SK-N-SH (cell line): ENCODE results near the gene LRIG1. TPM values are rescaled to one million over a fixed set of nuclear protein-coding genes. Genes with fewer than 3 reads are reported as not detected.

Experiments used
- CTCF ChIA-PET: fragments of 300-600, 350-600 bp; formaldehyde crosslinking; extraction: SDS; loops from one replicate; lab custom pipeline; 2021; lab: Yijun Ruan, JAX
- POLR2A ChIA-PET: fragments of 350-600 bp; sonication (Branson Sonifier 250); formaldehyde crosslinking; extraction: SDS; loops from one replicate; lab custom pipeline; 2020; ENCODE audit warnings: antibody characterized with exemption, inconsistent platforms; lab: Yijun Ruan, JAX
- DNase-seq: peaks from one replicate; pipeline ENCODE4 v3.0.0; 2012
- H2AFZ ChIP-seq: fragments of 200-600 bp; sonication (generic); 2 replicates; pipeline ENCODE4 v1.8.1; 2016; ENCODE audit warnings: antibody characterized with exemption, mild to moderate bottlenecking, low read depth
- H3F3A ChIP-seq: fragments of 200-600 bp; sonication (generic); replicated peaks from 2 replicates; pipeline ENCODE3; 2016; ENCODE audit warnings: antibody characterized with exemption, mild to moderate bottlenecking; ENCODE audit not compliant: insufficient read depth
- H3K27ac ChIP-seq, 2 experiments: fragments of 200-500 bp in 1 of 2; fragments of 200-600 bp in 1 of 2; sonication (Bioruptor generic) in 1 of 2; sonication (generic), shearing (Covaris generic) in 1 of 2; 2 replicates each; pipeline versions ENCODE4 v1.5.1 to v1.6.1; 2014 to 2016; ENCODE audit warnings: low read depth in 2 of 2, inconsistent platforms in 1 of 2, low read length in 1 of 2, mild to moderate bottlenecking in 1 of 2, mixed read lengths in 1 of 2
- H3K27me3 ChIP-seq: fragments of 200-600 bp; sonication (generic), shearing (Covaris generic); 2 replicates; pipeline ENCODE4 v1.6.1; 2016; ENCODE audit warnings: mixed run types; ENCODE audit not compliant: insufficient read depth
- H3K36me3 ChIP-seq, 2 experiments: fragments of 200-500 bp in 1 of 2; fragments of 200-600 bp in 1 of 2; sonication (Bioruptor generic) in 1 of 2; sonication (generic) in 1 of 2; replicated peaks in 1 of 2; 2 replicates each; pipeline versions ENCODE3 to v1.5.1; 2014 to 2016; ENCODE audit warnings: low read length in 1 of 2, mild to moderate bottlenecking in 1 of 2; ENCODE audit not compliant: insufficient read depth in 2 of 2, control insufficient read depth in 1 of 2
- H3K4me1 ChIP-seq, 2 experiments: fragments of 200-500 bp in 1 of 2; fragments of 200-600 bp in 1 of 2; sonication (Bioruptor generic) in 1 of 2; sonication (generic), shearing (Covaris generic) in 1 of 2; 2 replicates each; pipeline versions ENCODE4 v1.5.1 to v1.6.1; 2014 to 2016; ENCODE audit warnings: low read depth in 1 of 2, low read length in 1 of 2, mixed run types in 1 of 2; ENCODE audit not compliant: insufficient read depth in 2 of 2, control insufficient read depth in 1 of 2
- H3K4me2 ChIP-seq: fragments of 200-600 bp; sonication (generic), shearing (Covaris generic); 2 replicates; pipeline ENCODE4 v1.6.1; 2017; ENCODE audit warnings: mixed run types
- H3K4me3 ChIP-seq, 2 experiments: fragments of 200-500 bp in 1 of 2; fragments of 200-600 bp in 1 of 2; sonication (Bioruptor generic) in 1 of 2; sonication (generic), shearing (Covaris generic) in 1 of 2; 2 replicates each; pipeline versions ENCODE4 v1.5.1 to v1.8.1; 2014 to 2016; ENCODE audit warnings: low read depth in 2 of 2, inconsistent platforms in 1 of 2, low read length in 1 of 2, mild to moderate bottlenecking in 1 of 2, mixed read lengths in 1 of 2, moderate library complexity in 1 of 2
- H3K79me2 ChIP-seq: fragments of 200-600 bp; sonication (generic); 2 replicates; pipeline ENCODE4 v1.8.1; 2017; ENCODE audit warnings: mild to moderate bottlenecking; ENCODE audit not compliant: insufficient read depth
- H3K9ac ChIP-seq: fragments of 200-600 bp; sonication (generic); 2 replicates; pipeline ENCODE4 v1.6.1; 2017; ENCODE audit warnings: mixed run types
- H3K9me2 ChIP-seq: fragments of 200-600 bp; sonication (generic); 2 replicates; pipeline ENCODE4 v1.6.1; 2017; ENCODE audit warnings: mixed run types
- H3K9me3 ChIP-seq: fragments of 200-600 bp; sonication (generic); 2 replicates; pipeline ENCODE4 v1.6.1; 2017; ENCODE audit warnings: mixed run types, mild to moderate bottlenecking, moderate library complexity
- H4K20me1 ChIP-seq: fragments of 200-600 bp; sonication (generic); 2 replicates; pipeline ENCODE4 v1.6.1; 2017; ENCODE audit warnings: mild to moderate bottlenecking, mixed run types; ENCODE audit not compliant: insufficient read depth
- ELF1 ChIP-seq: IDR thresholded peaks from 2 replicates; pipeline ENCODE4 v1.4.0; 2012
- EP300 ChIP-seq, 2 experiments: IDR thresholded peaks; 2 replicates each; pipeline versions ENCODE4 v1.4.0 to v1.6.1; 2012; ENCODE audit warnings: borderline replicate concordance in 1 of 2, low read depth in 1 of 2, low read length in 1 of 2
- EZH2phosphoT487 ChIP-seq: fragments of 200-600 bp; sonication (generic); IDR thresholded peaks from 2 replicates; pipeline ENCODE4 v1.6.1; 2017; ENCODE audit warnings: low read depth, mixed run types, mild to moderate bottlenecking, antibody characterized with exemption, moderate library complexity, borderline replicate concordance
- FOXM1 ChIP-seq: IDR thresholded peaks from 2 replicates; pipeline ENCODE4 v1.4.0; 2012; ENCODE audit warnings: low read depth, mild to moderate bottlenecking
- GABPA ChIP-seq: IDR thresholded peaks from 2 replicates; pipeline ENCODE4 v1.4.0; 2012; ENCODE audit warnings: low read depth, mild to moderate bottlenecking
- GATA2 ChIP-seq: sonication (generic); formaldehyde crosslinking; IDR thresholded peaks from 2 replicates; pipeline ENCODE4 v1.5.0; 2020; ENCODE audit warnings: mild to moderate bottlenecking, missing genetic modification reagents
- NFIC ChIP-seq: IDR thresholded peaks from 2 replicates; pipeline ENCODE4 v1.4.0; 2012; ENCODE audit warnings: borderline replicate concordance
- NRF1 ChIP-seq: IDR thresholded peaks from 2 replicates; pipeline ENCODE4 v1.6.1; 2012; ENCODE audit warnings: low read depth, mild to moderate bottlenecking, low read length
- RAD21 ChIP-seq: IDR thresholded peaks from 2 replicates; pipeline ENCODE4 v1.6.1; 2012; ENCODE audit warnings: mild to moderate bottlenecking, low read length
- RFX5 ChIP-seq: IDR thresholded peaks from 2 replicates; pipeline ENCODE4 v1.6.1; 2012; ENCODE audit warnings: mild to moderate bottlenecking, improper control_type of control experiment, low read length
- SIN3A ChIP-seq: IDR thresholded peaks from 2 replicates; pipeline ENCODE4 v1.6.1; 2012; ENCODE audit warnings: low read depth, mild to moderate bottlenecking, low read length, moderate library complexity, borderline replicate concordance
- SMC3 ChIP-seq: IDR thresholded peaks from 2 replicates; pipeline ENCODE4 v1.6.1; 2012; ENCODE audit warnings: low read depth, low read length, improper control_type of control experiment
- TAF1 ChIP-seq: IDR thresholded peaks from 2 replicates; pipeline ENCODE4 v1.6.1; 2012; ENCODE audit warnings: low read depth, mild to moderate bottlenecking, low read length, moderate library complexity, borderline replicate concordance
- TEAD4 ChIP-seq: IDR thresholded peaks from 2 replicates; pipeline ENCODE4 v1.4.0; 2012; ENCODE audit warnings: mild to moderate bottlenecking, borderline replicate concordance; ENCODE audit not compliant: insufficient read depth
- USF1 ChIP-seq: IDR thresholded peaks from 2 replicates; pipeline ENCODE4 v1.4.0; 2012; ENCODE audit warnings: low read depth, borderline replicate concordance
- YY1 ChIP-seq: IDR thresholded peaks from 2 replicates; pipeline ENCODE4 v1.4.0; 2012; ENCODE audit warnings: low read depth, mild to moderate bottlenecking
- WGBS: methylation state at CpG from one replicate; pipeline ENCODE4 v1.1.6; 2017; ENCODE audit warnings: low lambda C conversion rate; 5-methylcytosine and 5-hydroxymethylcytosine counted together
- polyA plus RNA-seq, 3 experiments: library from polyadenylated mRNA; depleted of rRNA; stranded (reverse); fragments of >200 nt; gene quantifications; 2 replicates each; pipeline ENCODE4 v1.2.3, GENCODE V29; 2012
- TF ChIP-seq, protein P1 (sequence below): IDR thresholded peaks from 2 replicates; pipeline ENCODE4 v1.6.1; 2012; ENCODE audit warnings: mild to moderate bottlenecking, low read depth, low read length, moderate library complexity
- TF ChIP-seq, protein P2 (sequence below): fragments of 200-600 bp; sonication (generic); IDR thresholded peaks from 2 replicates; pipeline ENCODE4 v1.6.1; 2017; ENCODE audit warnings: antibody characterized with exemption, mild to moderate bottlenecking, moderate library complexity

LRIG1 gene
- polyA plus RNA-seq, 1 of the 3 experiments (the other 2 are of a cell fraction): 1.7 TPM

GRCh38 chr3:66473692-66474091 is 27.1 kb downstream of the LRIG1 start:
- Histone ChIP-seq H4K20me1 (no peaks in the 10 kb centered on the region), H3K4me1 (peaks cover 0 to 2% of the 10 kb centered on the region in 2 experiments; a peak in 2 of 4 replicates), H3F3A (no peaks in the 10 kb centered on the region), H3K9ac (no peak overlapping the region), H3K27ac (0 out of 4 replicates have a peak overlapping the region, but pooled peaks of 1 of the 2 experiments have one; percentile 34), H3K79me2 (no peaks in the 10 kb centered on the region), H3K36me3 (no peaks in the 10 kb centered on the region), H2AFZ (peak overlapping the region; percentile 48; the same call in 1 of the 2 replicates), H3K4me2 (no peak overlapping the region), H3K27me3 (no peaks in the 10 kb centered on the region), H3K9me2 (no peaks in the 10 kb centered on the region), H3K9me3 (no peaks in the 10 kb centered on the region), H3K4me3 (no peak overlapping the region)
- TF ChIP-seq USF1: no peak
- no peak for TF ChIP-seq RFX5
- CTCF ChIA-PET: interaction anchor here (0.6 kb wide), 1 partner anchor 169 kb away, joined by 3 read pairs; no protein-coding TSS in a partner anchor
- POLR2A ChIA-PET: no interaction called here
- 76% methylated on average over 11 of the region's 11 CpGs for WGBS
- no peak for DNase-seq

GRCh38 chr3:66473181-66473580 is 27.6 kb downstream of the LRIG1 start:
- 77% methylated on average over 4 of the region's 4 CpGs for WGBS
- Histone ChIP-seq H3K4me2 (peak overlapping the region; percentile 17; the same call in 1 of the 2 replicates), H3K9ac (no peak overlapping the region)

More at GRCh38 chr3:66473181-66473580, 27.6 kb downstream of the LRIG1 start:
- no peaks in the 10 kb centered on the region for H4K20me1 ChIP-seq
- ChIA-PET POLR2A (no interaction called here), CTCF (interaction anchor here (0.6 to 0.7 kb wide), 2 partner anchors 34 to 169 kb away, joined by 3 read pairs; no protein-coding TSS in a partner anchor)
- no peaks in the 10 kb centered on the region for H3F3A ChIP-seq
- no peaks in the 10 kb centered on the region for H3K79me2 ChIP-seq
- no peaks in the 10 kb centered on the region for H3K9me3 ChIP-seq
- no peaks in the 10 kb centered on the region for H3K9me2 ChIP-seq
- no peaks in the 10 kb centered on the region for H3K36me3 ChIP-seq
- H3K27ac ChIP-seq: peak overlapping the region in 1 of 2 experiments; percentile 34; a peak in 1 of 4 replicates
- DNase-seq: no peak
- peak overlapping the region; percentile 49; the same call in 1 of the 2 replicates for H2AFZ ChIP-seq
- peaks cover 0 to 2% of the 10 kb centered on the region in 2 experiments; a peak in 2 of 4 replicates for H3K4me1 ChIP-seq
- H3K4me3 ChIP-seq: no peak overlapping the region
- no peak for TF ChIP-seq EP300 (IDR thresholded peaks at IDR 0.05; ENCODE audit: borderline replicate concordance in 1 of 2, low read depth in 1 of 2, low read length in 1 of 2)
- no peak for TF ChIP-seq NRF1
- no peak for TF ChIP-seq TAF1
- TF ChIP-seq EZH2phosphoT487: no peak
- TF ChIP-seq SIN3A: no peak
- no peak for TF ChIP-seq RAD21
- no peak for TF ChIP-seq NFIC
- no peak for TF ChIP-seq YY1
- TF ChIP-seq GABPA: no peak
- TF ChIP-seq FOXM1: no peak
- no peak for TF ChIP-seq TEAD4
- TF ChIP-seq, protein P1, sequence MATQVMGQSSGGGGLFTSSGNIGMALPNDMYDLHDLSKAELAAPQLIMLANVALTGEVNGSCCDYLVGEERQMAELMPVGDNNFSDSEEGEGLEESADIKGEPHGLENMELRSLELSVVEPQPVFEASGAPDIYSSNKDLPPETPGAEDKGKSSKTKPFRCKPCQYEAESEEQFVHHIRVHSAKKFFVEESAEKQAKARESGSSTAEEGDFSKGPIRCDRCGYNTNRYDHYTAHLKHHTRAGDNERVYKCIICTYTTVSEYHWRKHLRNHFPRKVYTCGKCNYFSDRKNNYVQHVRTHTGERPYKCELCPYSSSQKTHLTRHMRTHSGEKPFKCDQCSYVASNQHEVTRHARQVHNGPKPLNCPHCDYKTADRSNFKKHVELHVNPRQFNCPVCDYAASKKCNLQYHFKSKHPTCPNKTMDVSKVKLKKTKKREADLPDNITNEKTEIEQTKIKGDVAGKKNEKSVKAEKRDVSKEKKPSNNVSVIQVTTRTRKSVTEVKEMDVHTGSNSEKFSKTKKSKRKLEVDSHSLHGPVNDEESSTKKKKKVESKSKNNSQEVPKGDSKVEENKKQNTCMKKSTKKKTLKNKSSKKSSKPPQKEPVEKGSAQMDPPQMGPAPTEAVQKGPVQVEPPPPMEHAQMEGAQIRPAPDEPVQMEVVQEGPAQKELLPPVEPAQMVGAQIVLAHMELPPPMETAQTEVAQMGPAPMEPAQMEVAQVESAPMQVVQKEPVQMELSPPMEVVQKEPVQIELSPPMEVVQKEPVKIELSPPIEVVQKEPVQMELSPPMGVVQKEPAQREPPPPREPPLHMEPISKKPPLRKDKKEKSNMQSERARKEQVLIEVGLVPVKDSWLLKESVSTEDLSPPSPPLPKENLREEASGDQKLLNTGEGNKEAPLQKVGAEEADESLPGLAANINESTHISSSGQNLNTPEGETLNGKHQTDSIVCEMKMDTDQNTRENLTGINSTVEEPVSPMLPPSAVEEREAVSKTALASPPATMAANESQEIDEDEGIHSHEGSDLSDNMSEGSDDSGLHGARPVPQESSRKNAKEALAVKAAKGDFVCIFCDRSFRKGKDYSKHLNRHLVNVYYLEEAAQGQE: no peak
- TF ChIP-seq, protein P2, sequence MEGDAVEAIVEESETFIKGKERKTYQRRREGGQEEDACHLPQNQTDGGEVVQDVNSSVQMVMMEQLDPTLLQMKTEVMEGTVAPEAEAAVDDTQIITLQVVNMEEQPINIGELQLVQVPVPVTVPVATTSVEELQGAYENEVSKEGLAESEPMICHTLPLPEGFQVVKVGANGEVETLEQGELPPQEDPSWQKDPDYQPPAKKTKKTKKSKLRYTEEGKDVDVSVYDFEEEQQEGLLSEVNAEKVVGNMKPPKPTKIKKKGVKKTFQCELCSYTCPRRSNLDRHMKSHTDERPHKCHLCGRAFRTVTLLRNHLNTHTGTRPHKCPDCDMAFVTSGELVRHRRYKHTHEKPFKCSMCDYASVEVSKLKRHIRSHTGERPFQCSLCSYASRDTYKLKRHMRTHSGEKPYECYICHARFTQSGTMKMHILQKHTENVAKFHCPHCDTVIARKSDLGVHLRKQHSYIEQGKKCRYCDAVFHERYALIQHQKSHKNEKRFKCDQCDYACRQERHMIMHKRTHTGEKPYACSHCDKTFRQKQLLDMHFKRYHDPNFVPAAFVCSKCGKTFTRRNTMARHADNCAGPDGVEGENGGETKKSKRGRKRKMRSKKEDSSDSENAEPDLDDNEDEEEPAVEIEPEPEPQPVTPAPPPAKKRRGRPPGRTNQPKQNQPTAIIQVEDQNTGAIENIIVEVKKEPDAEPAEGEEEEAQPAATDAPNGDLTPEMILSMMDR: no peak
- TF ChIP-seq SMC3: no peak
- no peak for TF ChIP-seq ELF1
- no peak for TF ChIP-seq RFX5
- TF ChIP-seq GATA2 (CRISPR knock-in tag): no peak
- TF ChIP-seq, all 33 proteins: peak for 0
- no peaks in the 10 kb centered on the region for H3K27me3 ChIP-seq
